Liver (tissue), 3 donors: Measurements from ENCODE around the gene RASSF8.

Experiments
- ATF3 ChIP-seq: IDR thresholded peaks from 2 replicates; pipeline ENCODE4 v1.6.1; 2016; ENCODE audit warnings: antibody characterized with exemption
- CTCF ChIP-seq: fragments of 150-350 bp; IDR thresholded peaks from 2 replicates; pipeline ENCODE4 v1.5.1; 2017; ENCODE audit warnings: improper control_type of control experiment, low read depth, low read length; ENCODE audit not compliant: missing input control
- EGR1 ChIP-seq, 2 donors: IDR thresholded peaks; 2 replicates each; pipeline ENCODE4 v1.6.1; 2016 to 2018; ENCODE audit warnings: antibody characterized with exemption in 2 of 2, low read depth in 2 of 2
- GABPA ChIP-seq, 2 donors: IDR thresholded peaks in 1 of 2; conservative IDR thresholded peaks in 1 of 2; 2 replicates each; pipeline ENCODE4 v1.6.1; 2016; ENCODE audit warnings: antibody characterized with exemption in 2 of 2, mild to moderate bottlenecking in 1 of 2, moderate library complexity in 1 of 2
- RAD21 ChIP-seq, 2 donors: IDR thresholded peaks; 2 replicates each; pipeline ENCODE4 v1.6.1; 2016; ENCODE audit warnings: antibody characterized with exemption in 2 of 2, mild to moderate bottlenecking in 2 of 2
- REST ChIP-seq: IDR thresholded peaks from 2 replicates; pipeline ENCODE4 v1.6.1; 2016; ENCODE audit warnings: antibody characterized with exemption, mild to moderate bottlenecking
- TAF1 ChIP-seq: conservative IDR thresholded peaks from 2 replicates; pipeline ENCODE4 v1.6.1; 2016; ENCODE audit warnings: antibody characterized with exemption, mild to moderate bottlenecking
- YY1 ChIP-seq: IDR thresholded peaks from 2 replicates; pipeline ENCODE4 v1.6.1; 2016; ENCODE audit warnings: antibody characterized with exemption, mild to moderate bottlenecking
- donor health status: healthy.
- donor health status: healthy.

GRCh38 chr12:26108915-26109314, 150.4 kb downstream of the RASSF8 start:
- TF ChIP-seq GABPA (IDR thresholded peaks at IDR 0.05 in 1 of 2, conservative IDR thresholded peaks at IDR 0.05 in 1 of 2): no peak
- TF ChIP-seq ATF3: no peak
- TF ChIP-seq CTCF: no peak
- no peak for TF ChIP-seq TAF1
- TF ChIP-seq REST: no peak
- no peak for TF ChIP-seq RAD21 (IDR thresholded peaks at IDR 0.05)
- no peak for TF ChIP-seq YY1
- TF ChIP-seq EGR1 (IDR thresholded peaks at IDR 0.05; ENCODE audit: low read depth in 2 of 2): no peak
